Measurements from ENCODE around the gene MSI1. TPM values are rescaled to one million over a fixed set of nuclear protein-coding genes. Genes with fewer than 3 reads are reported as not detected.

The MSI1 gene
- total and polyA plus RNA-seq, 2 of the 13 experiments (the other 11 are each of a cell fraction or from before 2014, with no cell fraction given), result 0.09 to 0.46 TPM

GRCh38 chr12:120413901-120414695 lies 45.1 kb upstream of the MSI1 start (continued):
- TF ChIP-seq EEA1 (CRISPR knock-in tag; IDR thresholded peaks at IDR 0.05; ENCODE audit: borderline replicate concordance) (no peak), MBD4 (IDR thresholded peaks at IDR 0.05; ENCODE audit: borderline replicate concordance, low read length) (no peak), FIP1L1 (IDR thresholded peaks at IDR 0.05; ENCODE audit: borderline replicate concordance, insufficient read depth, low read depth, low read length) (no peak), NFKBIZ (CRISPR knock-in tag; IDR thresholded peaks at IDR 0.05) (no peak), HOXA3 (CRISPR knock-in tag; IDR thresholded peaks at IDR 0.05) (no peak), ZNF280B (CRISPR knock-in tag; IDR thresholded peaks at IDR 0.05; ENCODE audit: borderline replicate concordance) (no peak), ZFP36 (IDR thresholded peaks at IDR 0.05; ENCODE audit: borderline replicate concordance, low read depth, low read length, partially characterized antibody) (no peak), ELF3 (CRISPR knock-in tag; IDR thresholded peaks at IDR 0.05) (peak; percentile 17; the same call in 1 of the 2 replicates), PBX3 (CRISPR knock-in tag; IDR thresholded peaks at IDR 0.05; ENCODE audit: borderline replicate concordance) (no peak), IKZF4 (CRISPR knock-in tag; IDR thresholded peaks at IDR 0.05; ENCODE audit: borderline replicate concordance, low read depth, not compliant biosample characterization) (no peak)
- TF ChIP-seq, protein P1, sequence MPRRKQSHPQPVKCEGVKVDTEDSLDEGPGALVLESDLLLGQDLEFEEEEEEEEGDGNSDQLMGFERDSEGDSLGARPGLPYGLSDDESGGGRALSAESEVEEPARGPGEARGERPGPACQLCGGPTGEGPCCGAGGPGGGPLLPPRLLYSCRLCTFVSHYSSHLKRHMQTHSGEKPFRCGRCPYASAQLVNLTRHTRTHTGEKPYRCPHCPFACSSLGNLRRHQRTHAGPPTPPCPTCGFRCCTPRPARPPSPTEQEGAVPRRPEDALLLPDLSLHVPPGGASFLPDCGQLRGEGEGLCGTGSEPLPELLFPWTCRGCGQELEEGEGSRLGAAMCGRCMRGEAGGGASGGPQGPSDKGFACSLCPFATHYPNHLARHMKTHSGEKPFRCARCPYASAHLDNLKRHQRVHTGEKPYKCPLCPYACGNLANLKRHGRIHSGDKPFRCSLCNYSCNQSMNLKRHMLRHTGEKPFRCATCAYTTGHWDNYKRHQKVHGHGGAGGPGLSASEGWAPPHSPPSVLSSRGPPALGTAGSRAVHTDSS (CRISPR knock-in tag; conservative IDR thresholded peaks at IDR 0.05), result no peak
- TF ChIP-seq, protein P2, sequence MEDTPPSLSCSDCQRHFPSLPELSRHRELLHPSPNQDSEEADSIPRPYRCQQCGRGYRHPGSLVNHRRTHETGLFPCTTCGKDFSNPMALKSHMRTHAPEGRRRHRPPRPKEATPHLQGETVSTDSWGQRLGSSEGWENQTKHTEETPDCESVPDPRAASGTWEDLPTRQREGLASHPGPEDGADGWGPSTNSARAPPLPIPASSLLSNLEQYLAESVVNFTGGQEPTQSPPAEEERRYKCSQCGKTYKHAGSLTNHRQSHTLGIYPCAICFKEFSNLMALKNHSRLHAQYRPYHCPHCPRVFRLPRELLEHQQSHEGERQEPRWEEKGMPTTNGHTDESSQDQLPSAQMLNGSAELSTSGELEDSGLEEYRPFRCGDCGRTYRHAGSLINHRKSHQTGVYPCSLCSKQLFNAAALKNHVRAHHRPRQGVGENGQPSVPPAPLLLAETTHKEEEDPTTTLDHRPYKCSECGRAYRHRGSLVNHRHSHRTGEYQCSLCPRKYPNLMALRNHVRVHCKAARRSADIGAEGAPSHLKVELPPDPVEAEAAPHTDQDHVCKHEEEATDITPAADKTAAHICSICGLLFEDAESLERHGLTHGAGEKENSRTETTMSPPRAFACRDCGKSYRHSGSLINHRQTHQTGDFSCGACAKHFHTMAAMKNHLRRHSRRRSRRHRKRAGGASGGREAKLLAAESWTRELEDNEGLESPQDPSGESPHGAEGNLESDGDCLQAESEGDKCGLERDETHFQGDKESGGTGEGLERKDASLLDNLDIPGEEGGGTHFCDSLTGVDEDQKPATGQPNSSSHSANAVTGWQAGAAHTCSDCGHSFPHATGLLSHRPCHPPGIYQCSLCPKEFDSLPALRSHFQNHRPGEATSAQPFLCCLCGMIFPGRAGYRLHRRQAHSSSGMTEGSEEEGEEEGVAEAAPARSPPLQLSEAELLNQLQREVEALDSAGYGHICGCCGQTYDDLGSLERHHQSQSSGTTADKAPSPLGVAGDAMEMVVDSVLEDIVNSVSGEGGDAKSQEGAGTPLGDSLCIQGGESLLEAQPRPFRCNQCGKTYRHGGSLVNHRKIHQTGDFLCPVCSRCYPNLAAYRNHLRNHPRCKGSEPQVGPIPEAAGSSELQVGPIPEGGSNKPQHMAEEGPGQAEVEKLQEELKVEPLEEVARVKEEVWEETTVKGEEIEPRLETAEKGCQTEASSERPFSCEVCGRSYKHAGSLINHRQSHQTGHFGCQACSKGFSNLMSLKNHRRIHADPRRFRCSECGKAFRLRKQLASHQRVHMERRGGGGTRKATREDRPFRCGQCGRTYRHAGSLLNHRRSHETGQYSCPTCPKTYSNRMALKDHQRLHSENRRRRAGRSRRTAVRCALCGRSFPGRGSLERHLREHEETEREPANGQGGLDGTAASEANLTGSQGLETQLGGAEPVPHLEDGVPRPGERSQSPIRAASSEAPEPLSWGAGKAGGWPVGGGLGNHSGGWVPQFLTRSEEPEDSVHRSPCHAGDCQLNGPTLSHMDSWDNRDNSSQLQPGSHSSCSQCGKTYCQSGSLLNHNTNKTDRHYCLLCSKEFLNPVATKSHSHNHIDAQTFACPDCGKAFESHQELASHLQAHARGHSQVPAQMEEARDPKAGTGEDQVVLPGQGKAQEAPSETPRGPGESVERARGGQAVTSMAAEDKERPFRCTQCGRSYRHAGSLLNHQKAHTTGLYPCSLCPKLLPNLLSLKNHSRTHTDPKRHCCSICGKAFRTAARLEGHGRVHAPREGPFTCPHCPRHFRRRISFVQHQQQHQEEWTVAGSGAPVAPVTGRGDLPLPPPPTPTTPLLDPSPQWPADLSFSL (CRISPR knock-in tag; IDR thresholded peaks at IDR 0.05), result peak; percentile 84
- TF ChIP-seq, protein P3, sequence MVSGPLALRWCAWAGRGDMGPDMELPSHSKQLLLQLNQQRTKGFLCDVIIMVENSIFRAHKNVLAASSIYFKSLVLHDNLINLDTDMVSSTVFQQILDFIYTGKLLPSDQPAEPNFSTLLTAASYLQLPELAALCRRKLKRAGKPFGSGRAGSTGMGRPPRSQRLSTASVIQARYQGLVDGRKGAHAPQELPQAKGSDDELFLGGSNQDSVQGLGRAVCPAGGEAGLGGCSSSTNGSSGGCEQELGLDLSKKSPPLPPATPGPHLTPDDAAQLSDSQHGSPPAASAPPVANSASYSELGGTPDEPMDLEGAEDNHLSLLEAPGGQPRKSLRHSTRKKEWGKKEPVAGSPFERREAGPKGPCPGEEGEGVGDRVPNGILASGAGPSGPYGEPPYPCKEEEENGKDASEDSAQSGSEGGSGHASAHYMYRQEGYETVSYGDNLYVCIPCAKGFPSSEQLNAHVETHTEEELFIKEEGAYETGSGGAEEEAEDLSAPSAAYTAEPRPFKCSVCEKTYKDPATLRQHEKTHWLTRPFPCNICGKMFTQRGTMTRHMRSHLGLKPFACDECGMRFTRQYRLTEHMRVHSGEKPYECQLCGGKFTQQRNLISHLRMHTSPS (CRISPR knock-in tag; IDR thresholded peaks at IDR 0.05; ENCODE audit: low read depth), result no peak
